DOHH2 (cell line): ENCODE data around the gene PIK3CG.

Source experiments
- CTCF ChIP-seq: fragments of 200-600 bp; sonication (generic); IDR thresholded peaks from one replicate; pipeline ENCODE4 v1.5.1; 2014; ENCODE audit warnings: antibody characterized with exemption, mild to moderate bottlenecking, low read depth, low read length; ENCODE audit not compliant: poor library complexity, severe bottlenecking
- EZH2phosphoT487 ChIP-seq: fragments of 200-600 bp; sonication (generic); IDR thresholded peaks from 2 replicates; pipeline ENCODE4 v1.6.1; 2017; ENCODE audit warnings: borderline replicate concordance, mild to moderate bottlenecking, antibody characterized with exemption, low read length, moderate library complexity, mixed read lengths

GRCh38 chr7:106944035-106944665 lies 79.1 kb downstream of the PIK3CG start:
- TF ChIP-seq CTCF (no peak), EZH2phosphoT487 (no peak)
